NCI-H187 treated with DMSO at 0.1 percent for 48 hours (cell line): ENCODE data around the gene CTNNBL1.

Source experiments
- DNase-seq: peaks from one replicate; lab custom pipeline; 2025; lab: John Stamatoyannopoulos, UW

Gene CTNNBL1

GRCh38 chr20:37777012-37777950 lies 83.5 kb downstream of the CTNNBL1 start:
- no peak for DNase-seq

GRCh38 chr20:37777988-37778659 lies 84.3 kb downstream of the CTNNBL1 start:
- no peak for DNase-seq

GRCh38 chr20:37781626-37782025 lies 87.8 kb downstream of the CTNNBL1 start:
- DNase-seq = no peak

- DNase-seq = no peak
Observed at GRCh38 chr20:37786043-37786442, 92.2 kb downstream of the CTNNBL1 start.

- DNase-seq = no peak
Observed at GRCh38 chr20:37789408-37789807, 95.6 kb downstream of the CTNNBL1 start.

GRCh38 chr20:37790900-37791299 lies 97.1 kb downstream of the CTNNBL1 start:
- DNase-seq = no peak

GRCh38 chr20:37796121-37796520 lies 102.3 kb downstream of the CTNNBL1 start:
- no peak for DNase-seq

- no peak for DNase-seq
Observed at GRCh38 chr20:37796733-37797132, 102.9 kb downstream of the CTNNBL1 start.

GRCh38 chr20:37797669-37798175 lies 103.9 kb downstream of the CTNNBL1 start:
- no peak for DNase-seq

- no peak for DNase-seq
Observed at GRCh38 chr20:37798312-37798711, 104.5 kb downstream of the CTNNBL1 start.

- DNase-seq = no peak
Observed at GRCh38 chr20:37800618-37801017, 106.8 kb downstream of the CTNNBL1 start.

- no peak for DNase-seq
Observed at GRCh38 chr20:37801921-37802320, 108.1 kb downstream of the CTNNBL1 start.

- peak; percentile 80 for DNase-seq
Observed at GRCh38 chr20:37803438-37804307, 109.8 kb downstream of the CTNNBL1 start.

GRCh38 chr20:37804584-37805566 lies 111.0 kb downstream of the CTNNBL1 start:
- peak; percentile 47 for DNase-seq

GRCh38 chr20:37807471-37808232 lies 113.8 kb downstream of the CTNNBL1 start:
- DNase-seq = no peak

GRCh38 chr20:37808233-37809070 lies 114.6 kb downstream of the CTNNBL1 start:
- no peak for DNase-seq

GRCh38 chr20:37810027-37810426 lies 116.2 kb downstream of the CTNNBL1 start:
- DNase-seq = no peak

GRCh38 chr20:37816003-37816402 lies 122.2 kb downstream of the CTNNBL1 start:
- DNase-seq = peak; percentile 55

- no peak for DNase-seq
Observed at GRCh38 chr20:37816726-37817125, 122.9 kb downstream of the CTNNBL1 start.
